Putamen (tissue), 1 donor: ENCODE measurements around the gene CLEC17A.
"Not testable (repeated sequence)": the region's sequence is repeated elsewhere in the genome, so short reads cannot be mapped to it uniquely, and the experiment has no call there.

Source experiments
- DNase-seq: peaks from one replicate; pipeline ENCODE4 v3.0.0-alpha.2; 2016; ENCODE audit warnings: low spot score

CLEC17A gene, protein sequence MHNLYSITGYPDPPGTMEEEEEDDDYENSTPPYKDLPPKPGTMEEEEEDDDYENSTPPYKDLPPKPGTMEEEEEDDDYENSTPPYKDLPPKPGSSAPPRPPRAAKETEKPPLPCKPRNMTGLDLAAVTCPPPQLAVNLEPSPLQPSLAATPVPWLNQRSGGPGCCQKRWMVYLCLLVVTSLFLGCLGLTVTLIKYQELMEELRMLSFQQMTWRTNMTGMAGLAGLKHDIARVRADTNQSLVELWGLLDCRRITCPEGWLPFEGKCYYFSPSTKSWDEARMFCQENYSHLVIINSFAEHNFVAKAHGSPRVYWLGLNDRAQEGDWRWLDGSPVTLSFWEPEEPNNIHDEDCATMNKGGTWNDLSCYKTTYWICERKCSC

DNA sequence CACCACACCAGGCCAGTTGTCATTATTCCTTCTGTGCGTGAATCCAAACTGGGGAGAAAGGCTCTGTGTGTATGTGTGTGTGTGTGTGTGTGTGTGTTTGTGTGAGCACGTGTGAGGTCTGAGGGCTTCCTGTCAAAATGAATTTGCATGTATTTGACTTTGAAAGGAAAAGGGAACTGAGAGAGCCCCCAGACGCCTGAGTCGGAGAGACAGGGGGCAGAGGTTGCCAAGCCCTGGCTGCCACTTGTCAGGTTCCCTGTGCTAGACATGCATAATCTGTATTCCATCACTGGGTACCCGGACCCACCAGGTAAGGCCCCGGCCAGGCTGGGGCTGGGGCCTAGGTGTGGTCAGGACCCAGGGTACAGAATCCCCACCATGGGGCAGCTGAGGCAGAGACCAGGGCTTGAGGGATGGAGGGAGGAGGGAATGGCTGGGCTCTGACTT is at the start of gene CLEC17A:
TSS of gene CLEC17A (plus strand) at position 191 of the 447 bp plus-strand sequence. CDS start at position 268, 77 bp downstream.
- DNase-seq: no peak

DNA sequence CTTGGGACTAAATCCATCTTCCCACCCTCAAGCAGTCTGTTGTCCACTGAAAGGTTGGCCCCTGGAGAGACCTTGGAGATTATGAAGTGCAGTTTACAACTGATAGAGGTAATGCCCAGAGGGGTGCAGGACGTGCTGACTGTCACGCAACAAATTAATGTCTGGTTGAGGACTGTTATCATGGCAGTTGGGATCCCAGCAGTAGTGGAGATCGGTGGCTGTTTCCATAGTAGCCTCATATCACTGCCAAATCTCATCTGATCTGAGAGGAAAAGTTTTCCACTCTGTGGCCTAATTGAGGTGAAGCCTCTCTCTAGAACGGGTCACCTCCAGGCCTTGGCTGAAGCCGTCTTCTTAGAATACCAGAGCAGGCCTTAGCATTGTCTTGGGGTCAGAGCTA is 49.4 kb upstream of the CLEC17A start:
- DNase-seq: no peak

DNA sequence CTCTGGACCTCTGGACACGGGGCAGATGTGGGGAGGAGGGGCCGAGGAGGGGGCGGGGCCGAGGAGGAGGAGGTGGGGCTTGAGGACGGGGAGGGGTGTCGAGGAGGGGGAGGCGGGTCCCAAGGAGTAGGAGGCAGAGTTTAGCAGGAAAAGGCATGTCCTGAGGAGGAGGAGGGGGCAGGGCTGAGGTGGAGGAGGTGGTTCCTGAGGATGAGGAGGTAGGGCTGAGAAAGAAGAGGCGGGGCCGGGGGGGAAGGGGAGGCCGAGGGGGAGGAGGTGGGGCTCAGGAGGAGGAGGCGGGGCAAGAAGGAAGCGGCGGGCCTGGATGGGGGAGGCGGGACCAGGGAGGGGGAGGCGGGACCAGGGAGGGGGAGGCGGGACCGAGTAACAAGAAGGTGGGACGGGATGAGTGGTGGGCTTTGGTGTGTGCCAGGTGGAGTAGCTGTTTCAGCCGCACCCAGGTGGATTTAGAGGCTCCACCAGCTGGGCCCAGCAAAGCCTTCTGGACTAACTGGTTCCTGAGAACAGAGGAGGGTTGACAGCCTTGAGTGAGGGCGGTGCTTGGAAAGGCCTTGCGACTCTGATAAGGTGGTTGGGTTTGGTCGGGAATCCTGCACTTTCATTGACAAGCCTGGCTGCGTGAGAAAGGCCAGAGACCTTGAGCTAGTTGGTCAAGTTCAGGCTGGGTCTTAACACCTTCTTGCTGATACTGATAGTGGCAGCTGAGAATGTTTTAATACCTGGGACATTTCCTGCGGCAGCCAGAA is 45.8 kb upstream of the CLEC17A start:
- no peak for DNase-seq

DNA sequence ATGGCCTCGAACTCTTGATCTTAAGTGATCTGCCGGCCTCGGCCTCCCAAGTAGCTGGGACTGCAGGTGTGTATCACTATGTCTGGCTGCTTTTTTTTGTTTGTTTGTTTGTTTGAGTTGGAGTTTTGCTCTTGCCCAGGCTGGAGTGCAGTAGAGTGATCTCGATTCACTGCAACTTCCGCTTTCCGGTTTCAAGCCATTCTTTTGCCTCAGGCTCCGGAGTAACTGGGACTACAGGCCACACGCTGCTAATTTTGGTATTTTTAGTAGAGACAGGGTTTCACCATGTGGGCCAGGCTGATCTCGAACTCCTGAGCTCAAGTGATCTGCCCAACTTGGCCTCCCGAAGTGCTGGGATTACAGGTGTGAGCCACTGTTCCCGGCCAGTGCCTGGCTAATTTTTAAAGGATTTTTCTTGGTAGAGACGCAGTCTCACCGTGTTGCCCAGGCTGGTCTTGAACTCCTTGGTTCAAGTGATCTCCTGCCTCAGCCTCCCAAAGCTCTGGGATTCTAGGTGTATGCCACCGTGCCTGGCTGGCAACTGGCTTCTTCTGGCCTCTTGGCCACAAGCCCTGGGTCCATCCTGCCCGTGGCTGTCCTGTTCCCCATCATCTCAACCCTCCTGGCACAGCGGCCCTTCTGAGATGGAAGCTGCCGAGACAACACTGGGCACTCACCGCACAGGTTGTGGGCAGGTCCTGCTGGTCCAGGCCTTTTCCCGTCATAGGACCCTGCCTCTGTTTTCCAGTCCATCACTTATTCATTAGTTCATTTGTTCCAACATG is 42.0 kb upstream of the CLEC17A start:
- DNase-seq: no peak

DNA sequence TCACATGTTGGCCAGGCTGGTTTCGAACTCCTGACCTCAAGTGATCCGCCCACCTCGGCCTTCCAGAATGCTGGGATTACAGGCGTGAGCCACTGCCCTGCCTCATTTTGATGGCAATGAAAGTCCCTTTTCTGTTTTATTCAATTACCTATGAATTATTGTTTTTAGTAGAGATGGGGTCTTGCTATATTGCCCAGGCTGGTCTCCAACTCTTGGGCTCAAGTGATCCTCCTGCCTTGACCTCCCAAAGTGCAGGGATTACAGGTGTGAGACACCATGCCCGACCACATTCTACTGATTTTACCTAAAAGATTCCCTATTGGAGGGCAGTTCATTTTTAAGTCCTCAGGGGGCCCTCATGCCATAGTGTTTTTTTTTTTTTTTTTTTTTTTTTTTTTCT is 40.9 kb upstream of the CLEC17A start:
- not testable (repeated sequence) for DNase-seq

DNA sequence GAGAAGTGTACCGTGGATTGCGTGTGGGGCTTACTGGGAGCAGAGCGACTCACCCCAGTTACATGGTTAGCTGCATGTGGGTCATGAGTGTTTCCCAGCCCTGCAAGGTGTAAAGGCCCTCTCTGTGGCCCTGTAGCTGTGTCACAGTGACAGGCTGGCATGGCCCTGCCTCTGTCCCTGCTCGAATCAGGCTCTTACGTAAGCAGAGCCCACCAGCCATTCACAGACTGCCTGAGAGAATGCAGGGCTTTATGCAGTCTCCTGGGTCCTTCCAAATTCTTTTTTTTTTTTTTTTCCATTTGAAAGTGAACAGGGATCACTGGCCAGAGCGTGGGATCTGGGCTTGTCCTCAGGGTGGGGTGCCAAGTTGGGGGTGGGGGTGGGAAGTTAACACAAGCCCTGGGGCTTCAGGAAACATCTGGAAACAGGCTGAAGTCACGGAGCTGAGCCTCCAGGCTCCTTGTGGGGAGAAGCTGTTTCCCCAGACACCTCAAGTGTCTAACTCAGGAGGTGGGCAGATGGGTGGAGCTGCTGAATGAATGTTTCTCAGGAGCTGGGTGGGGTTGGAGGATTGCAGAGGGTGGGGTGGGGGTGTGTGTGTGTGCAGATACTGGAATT is 40.1 kb upstream of the CLEC17A start:
- DNase-seq: no peak

DNA sequence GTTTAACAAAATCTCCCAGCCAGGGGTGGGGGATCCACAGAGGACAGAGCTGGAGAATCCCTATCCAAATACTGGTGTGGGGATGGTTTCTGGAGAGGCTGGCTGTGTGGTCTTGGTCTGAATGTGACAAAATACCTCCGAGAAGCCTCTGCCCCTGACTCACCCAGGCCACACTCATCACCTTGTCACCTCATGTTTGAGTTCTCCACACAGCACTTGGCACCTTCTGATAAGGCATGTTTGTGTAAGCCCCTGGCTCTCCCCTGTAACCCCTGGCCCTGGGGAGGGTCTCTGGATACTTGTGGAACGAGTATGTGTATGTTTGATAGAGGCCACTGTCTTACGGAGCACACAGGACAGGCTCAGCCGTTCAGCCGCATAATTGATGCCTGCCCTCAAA is 38.8 kb upstream of the CLEC17A start:
- DNase-seq: no peak

DNA sequence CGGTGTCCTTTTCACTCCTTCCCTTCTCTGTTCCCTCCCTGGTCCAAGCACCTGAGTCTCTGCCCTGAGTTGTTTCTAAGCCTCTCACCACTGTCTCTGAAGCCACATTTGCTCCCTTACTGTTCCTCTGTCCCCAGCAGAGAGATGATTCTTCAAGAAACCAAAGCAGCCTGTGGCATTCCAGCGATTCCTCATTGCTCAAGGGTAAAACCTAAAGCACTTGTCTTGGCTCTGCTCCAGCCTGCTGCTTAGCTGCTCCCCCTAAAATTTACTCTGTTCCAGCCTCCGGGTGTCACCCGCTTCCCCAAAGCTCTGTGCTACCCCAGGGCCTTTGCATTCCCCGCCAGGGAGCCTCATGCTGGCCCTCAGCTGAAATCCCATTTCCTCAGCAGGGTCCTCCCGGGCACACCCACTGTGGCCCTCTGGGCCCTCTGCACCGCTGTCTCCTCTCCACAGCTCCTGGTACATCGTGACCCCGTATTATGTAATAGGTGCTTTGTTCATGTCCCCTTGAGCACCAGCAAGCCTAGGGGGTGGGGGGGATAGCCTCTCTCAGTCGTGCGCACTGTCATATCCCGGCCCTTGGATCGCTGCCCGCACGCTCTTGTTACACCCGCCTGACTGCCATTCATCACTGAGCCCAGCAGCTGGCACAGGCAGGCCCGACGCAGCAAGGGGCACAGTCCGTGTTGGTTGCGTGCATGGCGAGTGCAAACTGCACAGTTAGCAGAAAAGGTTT is 37.7 kb upstream of the CLEC17A start:
- DNase-seq: peak; percentile 94

DNA sequence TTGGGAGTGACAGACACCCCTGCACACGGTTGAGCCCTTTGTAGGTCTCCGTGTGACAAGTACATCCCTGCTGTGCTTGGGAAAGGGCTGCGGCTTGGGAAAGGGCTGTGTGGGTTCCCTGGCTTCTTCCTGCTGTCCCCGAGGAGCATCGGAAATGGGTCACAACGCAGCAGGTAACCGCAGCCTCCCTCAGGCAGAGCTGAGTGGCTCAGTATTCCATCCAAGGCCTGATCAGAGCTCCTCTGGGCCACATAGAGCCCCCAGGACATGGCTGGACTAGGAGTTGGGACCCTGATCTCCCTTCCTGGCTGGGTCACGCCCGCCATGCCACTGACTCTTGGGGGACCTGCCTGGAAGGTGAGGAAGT is 37.2 kb upstream of the CLEC17A start:
- DNase-seq: no peak

DNA sequence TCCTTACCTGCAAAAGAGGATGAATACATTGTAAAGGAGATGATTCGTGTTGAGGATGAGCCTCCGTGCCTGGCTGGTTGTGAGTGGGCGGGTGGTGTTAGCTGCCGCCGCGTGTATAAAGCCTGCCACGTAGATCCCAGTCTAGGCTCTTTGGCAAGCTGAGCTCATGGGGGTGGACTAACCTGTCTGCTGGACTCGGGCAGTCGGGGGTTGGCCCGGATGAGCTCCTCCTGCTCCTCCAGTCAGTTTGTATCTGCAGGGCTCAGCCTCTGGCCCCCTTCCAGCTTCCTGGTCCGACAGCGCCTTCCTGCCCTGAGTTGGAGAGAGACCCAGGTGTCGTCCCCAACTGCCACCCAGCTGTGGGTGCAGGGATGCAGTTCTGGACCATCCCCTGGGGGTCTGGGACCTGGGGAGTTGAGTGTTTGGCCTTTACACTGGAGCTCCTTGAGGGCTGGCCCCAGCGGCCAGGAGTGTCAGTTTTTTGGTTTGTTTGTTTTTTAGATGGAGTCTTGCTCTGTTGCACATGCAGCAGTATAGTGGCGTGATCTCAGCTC is 32.6 kb upstream of the CLEC17A start:
- no peak for DNase-seq

DNA sequence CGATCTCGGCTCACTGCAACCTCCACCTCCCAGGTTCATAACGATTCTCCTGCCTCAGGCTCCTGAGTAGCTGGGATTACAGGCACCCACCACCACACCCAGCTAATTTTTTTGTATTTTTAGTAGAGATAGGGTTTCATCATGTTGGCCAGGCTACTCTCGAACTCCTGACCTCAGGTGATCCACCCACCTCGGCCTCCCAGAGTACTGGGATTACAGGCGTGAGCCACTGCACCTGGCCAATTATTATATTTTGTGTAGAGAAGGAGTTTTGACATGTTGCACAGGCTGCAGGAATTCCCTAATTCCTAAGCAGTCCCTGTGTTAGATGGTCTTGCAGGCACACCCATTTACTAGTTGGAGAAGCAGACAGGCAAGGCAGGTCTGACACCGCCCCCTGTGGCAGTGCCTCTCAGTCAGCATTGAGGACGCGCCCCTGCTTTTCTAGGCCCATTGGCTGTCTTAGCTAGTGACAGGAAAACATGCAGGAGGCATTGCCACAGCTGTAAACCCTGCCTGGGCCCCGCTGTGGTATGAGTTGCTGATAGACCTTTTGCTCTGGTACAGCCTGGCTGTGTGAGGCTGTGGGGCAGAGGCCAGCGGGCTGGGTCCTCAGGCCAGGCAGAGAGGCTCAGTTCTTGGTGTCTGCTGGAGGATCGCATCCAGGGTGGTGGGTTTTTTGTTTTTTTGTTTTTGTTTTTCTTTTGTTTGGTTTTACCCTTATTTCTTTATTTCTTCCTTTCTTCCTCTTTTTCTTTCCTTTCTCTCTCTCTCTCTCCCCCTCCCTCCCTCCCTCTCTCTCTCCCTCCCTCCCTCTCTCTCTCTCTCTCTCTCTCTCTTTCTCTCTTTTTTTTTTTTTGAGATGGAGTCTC is 31.5 kb upstream of the CLEC17A start:
- DNase-seq: not testable (repeated sequence)

DNA sequence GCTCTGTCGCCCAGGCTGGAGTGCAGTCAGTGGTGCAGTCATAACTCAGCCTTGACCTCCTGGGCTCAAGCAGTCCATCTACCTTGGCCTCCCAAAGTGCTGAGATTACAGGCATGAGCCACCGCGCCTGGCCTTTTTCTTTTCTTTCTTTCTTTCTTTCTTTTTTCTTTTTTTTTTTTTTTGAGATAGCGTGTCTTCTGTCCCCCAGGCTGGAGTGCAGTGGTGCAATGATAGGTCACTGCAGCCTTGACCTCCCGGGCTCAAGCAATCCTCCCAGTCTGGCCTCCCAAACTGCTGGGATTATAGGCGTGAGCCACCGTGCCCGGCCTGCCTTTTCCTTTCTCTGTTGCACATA is 30.9 kb upstream of the CLEC17A start:
- DNase-seq: not testable (repeated sequence)

DNA sequence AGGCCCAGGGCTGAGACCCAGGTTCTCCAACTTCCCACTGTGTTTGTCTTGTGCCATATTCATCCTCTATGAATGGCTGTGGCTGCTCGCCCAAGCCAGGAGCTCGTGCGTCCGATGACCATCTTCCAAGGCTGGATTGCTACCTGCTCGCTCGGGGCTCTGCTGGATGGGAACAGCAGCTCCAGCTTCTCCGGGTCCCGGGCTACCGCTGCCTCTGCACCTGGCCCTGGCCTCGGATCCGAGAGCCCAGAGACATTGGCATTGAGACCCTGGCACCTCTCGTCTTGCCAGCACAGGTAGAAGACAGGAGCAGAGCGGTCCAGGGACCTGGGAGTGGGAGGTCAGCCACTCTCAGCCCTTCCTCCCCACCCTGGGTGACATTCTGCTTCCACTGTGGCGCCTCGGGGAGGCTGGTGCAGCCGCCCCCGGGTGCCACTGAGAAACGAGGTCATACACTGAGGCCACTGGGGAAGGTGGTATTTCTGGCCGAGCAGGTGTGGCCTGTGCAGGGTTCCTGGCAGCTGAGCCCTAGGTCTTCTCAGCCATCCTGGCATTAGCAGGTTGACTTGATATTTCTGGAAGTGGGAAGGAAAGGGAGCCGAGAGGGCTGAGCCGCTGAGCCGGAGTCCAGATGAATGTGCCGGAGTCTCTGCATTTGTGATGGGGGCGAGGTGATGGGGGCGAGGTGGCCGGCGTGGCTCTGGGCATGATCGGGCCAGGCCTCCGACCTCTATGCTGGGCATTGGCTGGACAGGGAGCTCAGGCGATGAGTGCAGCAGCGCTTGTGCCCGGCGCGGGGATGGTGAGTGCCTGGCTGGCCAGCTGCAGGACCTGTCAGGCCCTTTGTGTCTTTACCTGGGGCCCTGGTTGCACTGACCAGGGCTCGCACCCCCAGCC is 29.6 kb upstream of the CLEC17A start:
- no peak for DNase-seq

DNA sequence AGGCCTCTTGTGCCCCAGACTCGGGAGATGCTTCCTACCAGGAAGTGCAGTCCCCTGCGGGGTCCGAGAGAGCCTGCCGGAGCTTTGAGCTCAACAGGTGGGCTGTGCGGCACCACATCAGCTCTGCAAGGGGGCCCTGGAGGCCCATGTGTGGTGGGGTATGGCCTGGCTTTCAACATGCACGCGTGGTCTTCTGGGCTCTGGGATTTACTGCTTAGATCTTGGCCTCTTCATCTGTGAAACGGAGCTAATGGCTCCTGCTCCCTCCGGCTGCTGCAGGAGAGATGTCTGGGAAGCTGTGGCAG is 29.0 kb upstream of the CLEC17A start:
- no peak for DNase-seq

DNA sequence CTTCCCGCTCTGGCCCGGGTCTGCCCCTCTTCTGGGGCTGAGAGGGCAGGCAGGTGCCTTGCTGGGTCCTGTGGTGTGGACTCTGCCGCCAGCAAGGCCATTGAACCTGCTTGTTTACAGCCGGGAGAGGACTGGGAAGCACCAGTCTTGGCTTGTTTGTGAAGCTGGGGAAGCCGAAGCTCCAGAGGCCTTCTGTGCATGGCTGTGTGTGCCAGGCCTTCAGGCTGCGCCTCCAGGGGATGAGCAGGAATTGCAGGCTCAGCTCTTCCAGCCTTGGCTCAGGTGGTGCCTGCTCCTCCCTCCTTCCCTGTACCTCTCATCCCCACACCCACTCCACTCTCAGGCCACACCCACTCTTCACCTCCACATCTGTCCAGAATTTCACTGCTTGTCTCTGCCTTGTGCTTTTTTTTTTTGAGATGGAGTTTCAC is 28.5 kb upstream of the CLEC17A start:
- no peak for DNase-seq

DNA sequence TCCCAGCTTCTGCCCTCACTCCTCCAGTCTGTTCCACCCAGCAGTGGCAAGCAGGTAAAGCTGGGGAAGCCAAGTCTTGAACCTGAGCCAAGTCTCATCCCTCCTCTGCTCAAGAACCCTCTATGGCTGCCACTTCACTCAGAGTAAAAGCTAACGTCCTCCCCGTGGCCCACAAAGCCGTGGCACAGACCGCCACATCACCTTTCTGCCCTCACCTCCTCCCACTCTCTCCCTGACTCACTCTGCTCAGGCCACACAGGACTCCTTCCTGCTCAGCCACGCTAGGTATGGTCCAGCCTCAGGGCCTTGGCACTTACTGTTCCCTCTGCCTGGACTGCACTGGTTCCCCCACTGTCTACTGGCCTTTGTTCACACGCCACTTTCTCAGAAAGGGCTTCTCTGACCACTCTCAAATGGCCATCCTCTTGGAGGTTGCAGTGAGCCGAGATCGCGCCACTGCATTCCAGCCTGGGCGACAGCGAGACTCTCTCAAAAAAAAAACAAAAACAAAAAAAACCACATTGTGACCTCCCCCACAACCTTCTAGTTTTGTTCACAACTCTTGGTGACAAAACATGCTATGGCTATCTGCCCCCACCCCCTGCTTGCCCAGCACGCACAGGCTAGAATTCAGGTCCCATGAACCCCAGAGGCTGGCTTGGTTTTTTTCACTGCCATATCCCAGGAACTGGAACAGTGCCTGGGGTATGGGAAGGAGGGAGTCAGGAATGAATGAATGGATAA is 26.8 kb upstream of the CLEC17A start:
- DNase-seq: no peak

DNA sequence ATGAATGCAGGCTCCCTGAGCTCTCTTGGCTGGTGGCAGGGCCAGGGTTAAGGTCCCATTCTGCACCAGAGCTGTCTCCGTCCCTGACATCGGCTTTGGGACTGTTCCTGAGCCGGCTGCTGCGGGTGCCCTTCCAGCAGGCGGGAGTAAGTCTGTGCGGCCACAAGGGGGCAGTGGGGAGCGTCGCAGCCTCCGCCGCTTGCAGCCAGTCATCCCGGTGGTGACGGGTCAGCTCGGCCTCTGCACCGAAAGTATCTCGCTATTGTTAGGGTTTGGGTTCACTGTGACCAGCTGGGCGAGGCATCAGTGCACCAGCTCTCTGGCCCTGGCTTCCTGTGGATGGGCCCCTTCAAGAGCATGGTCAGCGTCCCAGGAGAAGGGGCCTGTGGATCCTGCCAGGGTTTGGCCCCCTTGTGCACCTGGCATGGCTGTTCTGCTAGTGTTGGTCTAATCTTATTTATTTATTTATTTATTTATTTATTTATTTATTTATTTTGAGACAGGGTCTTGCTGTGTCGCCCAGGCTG is 26.2 kb upstream of the CLEC17A start:
- peak; percentile 84 for DNase-seq

DNA sequence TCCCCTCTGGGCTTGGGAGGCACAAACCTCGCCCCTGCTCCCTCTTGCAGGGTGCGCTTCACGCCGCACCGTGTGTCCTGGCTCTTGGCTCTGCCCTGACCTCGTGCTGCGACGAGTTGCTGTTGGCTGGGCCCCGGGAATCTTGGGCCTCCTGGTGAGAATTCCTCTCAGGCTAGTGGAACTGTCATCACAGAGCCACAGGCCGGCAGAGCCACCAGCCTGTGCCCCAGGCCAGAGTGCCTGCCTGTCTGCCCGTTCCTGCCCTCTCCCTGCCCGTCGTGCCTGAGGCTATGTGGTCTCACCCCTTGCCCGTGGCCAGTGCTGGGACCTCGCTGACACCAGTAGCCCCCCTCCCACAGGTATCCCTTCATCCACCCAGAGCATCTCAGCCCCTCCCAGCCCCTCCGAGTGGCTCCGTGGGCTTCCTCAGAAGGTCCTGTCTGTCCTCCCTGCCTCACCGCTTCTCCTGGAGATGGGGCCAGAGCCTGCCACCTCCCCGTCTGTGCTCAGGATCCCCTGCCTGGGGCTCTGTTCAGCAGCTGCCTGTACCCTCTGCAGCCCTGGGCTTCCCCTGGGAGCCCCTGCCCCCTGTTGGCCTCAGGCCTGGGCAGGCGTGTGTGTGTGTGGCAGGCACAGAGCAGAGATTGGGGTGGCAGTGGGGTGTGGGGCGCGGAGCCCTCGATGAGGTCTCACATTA is 24.4 kb upstream of the CLEC17A start:
- no peak for DNase-seq
